UCSD-AML1 (cell line): ENCODE measurements around the gene ABCA1.
"Not testable (repeated sequence)": the region's sequence is repeated elsewhere in the genome, so short reads cannot be mapped to it uniquely, and the experiment has no call there.

Experiments used
- DNase-seq: peaks from one replicate; lab custom pipeline; 2025; ENCODE audit not compliant: unreplicated experiment; lab: John Stamatoyannopoulos, UW

ABCA1 gene

DNA sequence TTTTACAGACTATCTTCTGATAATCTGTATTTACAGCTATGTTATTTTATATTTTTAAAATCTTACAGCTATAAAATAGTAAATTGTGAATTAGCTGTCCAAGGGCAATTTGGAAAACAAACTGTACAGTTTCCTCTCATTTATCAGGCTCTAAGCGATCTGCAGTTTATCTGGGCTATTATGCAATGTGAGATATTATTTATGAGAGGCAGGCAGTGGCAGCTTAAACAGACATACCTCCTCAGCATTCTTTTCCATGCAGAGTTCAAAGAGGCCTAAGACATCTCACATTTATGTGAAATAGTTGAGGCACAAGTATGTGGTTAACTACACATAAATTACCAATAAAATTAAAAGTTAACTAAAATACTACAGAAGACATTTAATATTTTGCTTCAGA, 153.8 kb downstream of the ABCA1 start:
- DNase-seq = no peak

DNA sequence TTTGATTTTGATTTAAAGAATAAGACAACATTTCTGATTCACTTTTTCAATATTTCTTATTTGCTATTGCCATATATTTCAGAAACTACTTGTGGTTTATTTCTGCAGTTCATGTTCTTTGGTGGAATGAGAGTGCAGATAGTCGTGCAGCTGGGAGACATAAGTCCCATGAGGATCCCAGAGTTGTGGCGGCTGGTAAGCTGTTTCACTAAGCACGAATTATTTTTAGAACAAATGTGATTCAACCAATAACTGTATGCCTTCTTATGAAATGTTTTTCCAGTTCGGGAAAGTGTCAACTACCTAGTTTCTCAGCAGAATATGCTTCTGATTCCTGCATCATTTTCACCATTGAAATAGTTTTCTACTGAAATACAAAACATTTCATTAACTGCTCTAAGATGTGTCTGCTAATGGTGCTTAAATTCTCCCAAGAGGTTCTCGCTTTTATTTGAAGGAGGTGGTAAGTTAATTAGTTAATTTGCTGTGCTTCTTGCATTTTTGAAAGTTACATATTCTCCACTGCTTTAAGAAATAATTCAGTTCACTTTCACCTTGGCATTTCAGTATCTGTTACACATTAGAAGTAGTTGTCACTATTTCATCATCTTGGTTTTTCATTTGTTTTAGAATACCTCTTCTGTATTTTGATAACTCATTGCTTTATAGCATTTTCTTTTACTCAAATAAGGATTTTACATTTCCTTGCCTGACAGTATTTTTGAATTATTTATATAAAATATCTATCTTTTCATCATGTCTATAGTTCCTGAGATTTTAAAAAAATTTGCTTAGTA, 155.0 kb downstream of the ABCA1 start:
- no peak for DNase-seq

DNA sequence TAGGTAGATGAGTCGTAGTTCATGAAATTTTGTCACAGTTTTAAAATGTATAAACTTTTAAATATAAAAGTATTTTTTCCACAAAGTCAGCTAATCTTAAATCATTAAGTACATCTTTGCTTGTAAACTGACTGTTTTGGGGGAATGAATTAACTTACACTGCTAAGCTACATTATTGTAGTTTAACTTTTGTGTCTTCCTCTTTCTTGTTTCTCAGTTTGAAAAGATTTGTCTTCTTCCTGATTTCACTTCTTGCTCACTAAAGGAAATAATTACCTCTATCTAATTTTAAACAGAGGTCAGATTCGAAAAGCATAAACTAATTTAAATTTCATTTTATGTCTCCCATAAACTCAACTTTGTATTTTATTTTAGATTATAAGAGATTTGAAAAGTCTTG, 158.3 kb downstream of the ABCA1 start:
- no peak for DNase-seq

DNA sequence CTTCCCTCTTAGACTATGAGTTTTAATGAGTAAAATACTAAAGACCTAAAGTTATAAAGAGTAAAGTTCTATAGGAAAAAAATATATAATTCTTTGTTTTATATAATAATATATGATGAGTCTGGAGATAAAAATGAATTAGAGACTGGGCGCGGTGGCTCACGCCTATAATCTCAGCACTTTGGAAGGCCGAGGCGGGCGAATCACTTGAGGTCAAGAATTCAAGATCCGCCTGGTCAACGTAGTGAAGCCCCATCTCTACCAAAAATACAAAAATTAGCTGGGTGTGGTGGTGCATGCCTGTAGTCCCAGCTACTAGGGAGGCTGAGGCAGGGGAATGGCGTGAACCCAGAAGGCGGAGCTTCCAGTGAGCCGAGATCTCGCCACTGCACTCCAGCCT, 158.9 kb downstream of the ABCA1 start:
- not testable (repeated sequence) for DNase-seq

DNA sequence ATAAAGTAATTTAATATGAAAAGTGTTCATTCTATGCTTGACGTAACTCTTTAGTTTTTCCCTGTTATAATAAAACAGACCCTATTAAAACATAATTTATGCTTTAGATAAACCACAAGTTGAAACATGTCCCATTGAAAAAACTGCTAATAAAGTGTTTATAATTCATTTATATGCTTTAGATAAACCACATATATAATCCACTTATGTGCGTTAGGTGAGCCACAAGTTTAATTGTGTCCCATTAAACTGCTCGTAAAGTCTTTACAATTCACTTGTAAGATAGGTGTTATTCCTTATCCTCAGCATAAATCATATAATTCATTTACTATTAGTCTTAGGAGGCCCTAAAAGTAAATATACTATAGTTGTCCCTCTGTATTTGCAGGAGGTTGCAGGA, 160.4 kb downstream of the ABCA1 start:
- no peak for DNase-seq

DNA sequence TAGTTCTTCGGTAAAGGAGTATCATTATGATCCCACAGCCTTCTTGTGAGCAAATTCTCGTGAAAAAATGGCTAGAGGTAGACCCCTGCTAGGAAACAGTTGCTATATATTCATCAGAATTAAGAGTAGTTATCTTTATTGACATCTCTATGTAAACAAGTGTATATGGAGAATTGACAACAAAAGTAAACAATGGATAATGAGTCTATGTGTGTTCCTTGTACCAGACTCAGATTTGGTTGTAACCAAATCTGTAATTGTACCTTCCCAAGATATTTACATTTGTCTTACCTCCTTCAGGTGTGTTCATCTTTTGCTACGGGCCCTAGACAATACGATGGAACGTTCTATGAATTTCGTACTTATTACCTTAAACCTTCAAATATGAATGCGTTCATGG, 161.9 kb downstream of the ABCA1 start:
- DNase-seq = no peak

DNA sequence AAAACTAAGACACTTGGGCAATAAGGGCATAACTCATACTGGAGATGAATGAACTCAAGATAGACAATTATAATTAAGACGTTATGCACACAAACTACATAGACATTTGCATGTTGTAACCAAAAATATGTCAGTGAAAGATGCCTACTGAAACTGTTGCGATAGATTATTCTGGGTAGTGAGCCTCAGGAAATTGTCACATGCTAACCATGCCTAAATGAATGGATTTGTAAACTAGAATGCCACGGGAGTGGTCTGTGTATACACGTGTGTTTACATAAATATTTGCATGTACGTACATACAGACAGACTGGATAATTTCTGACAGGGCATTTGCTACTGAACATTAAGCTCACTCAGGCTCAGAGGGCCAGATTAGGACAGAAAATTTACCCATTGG, 162.8 kb downstream of the ABCA1 start:
- no peak for DNase-seq

DNA sequence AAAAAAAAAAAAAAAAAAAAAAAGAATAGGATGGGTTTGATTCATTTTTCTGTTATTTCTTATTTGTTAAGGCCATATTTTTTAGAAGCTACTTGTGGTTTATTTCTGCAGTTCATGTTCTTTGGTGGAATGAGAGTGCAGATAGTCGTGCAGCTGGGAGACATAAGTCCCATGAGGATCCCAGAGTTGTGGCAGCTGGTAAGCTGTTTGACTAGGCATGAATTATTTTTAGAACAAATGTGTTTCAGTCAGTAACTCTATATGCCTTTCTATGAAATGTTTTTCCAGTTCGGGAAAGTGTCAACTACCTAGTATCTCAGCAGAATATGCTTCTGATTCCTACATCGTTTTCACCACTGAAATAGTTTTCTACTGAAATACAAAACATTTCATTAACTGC, 169.0 kb downstream of the ABCA1 start:
- DNase-seq = no peak

DNA sequence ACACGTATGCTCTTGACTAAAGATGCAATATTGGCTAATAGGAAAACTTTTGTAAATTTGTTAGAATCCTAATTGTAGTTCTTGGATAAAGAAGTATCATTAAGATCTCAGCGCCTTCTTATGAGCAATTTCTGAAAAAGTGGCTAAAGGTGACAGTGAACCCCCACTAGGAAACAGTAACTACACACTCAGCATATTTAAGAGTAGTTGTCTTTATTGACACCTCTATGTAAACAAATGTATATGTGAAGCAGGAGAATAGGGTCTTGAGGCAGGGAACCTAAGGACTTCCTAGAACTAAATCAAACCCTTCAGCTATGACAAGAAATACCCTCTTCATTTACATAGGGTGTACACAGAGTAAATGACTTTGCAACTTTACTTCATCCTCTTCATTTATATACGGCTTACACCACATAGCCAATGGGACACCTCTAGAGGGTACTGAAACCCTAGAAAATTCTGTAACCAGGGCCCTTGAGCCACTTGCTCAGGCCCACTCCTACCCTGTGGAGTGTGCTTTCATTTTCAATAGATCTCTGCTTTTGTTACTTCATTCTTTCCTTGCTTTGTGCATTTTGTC, 177.7 kb downstream of the ABCA1 start:
- DNase-seq = no peak

DNA sequence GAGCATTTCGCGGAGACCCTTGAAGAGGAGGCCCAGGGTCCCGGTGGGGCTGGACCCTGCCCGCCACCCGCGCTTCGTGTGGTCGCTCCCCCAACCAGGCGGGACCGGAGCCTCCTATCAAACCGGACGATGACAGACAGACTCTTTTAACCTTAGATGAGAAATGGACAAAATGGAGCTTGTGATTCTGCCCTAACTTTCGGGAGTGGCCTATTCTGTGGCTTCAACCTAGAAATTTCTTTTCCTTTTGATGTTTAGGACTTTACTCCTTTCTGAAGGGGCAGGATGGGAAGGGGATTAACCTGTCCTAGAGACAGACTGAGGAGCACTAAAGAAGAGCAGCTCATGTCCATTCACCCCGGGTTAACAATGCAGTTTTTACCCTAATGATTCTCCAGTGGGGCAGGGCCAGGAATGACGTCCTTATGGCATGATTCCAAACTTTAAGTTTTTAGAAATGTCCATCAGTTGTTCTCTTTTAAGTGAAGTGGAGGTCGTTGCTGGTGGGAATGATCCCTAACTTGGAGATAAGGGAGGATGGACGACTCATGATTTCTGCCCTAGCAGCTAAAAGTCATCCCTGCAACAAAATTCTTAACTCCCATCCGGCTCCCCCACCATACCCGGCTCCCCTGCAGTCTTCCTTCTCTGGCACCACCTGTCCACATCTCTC, 179.5 kb downstream of the ABCA1 start:
- DNase-seq = no peak

DNA sequence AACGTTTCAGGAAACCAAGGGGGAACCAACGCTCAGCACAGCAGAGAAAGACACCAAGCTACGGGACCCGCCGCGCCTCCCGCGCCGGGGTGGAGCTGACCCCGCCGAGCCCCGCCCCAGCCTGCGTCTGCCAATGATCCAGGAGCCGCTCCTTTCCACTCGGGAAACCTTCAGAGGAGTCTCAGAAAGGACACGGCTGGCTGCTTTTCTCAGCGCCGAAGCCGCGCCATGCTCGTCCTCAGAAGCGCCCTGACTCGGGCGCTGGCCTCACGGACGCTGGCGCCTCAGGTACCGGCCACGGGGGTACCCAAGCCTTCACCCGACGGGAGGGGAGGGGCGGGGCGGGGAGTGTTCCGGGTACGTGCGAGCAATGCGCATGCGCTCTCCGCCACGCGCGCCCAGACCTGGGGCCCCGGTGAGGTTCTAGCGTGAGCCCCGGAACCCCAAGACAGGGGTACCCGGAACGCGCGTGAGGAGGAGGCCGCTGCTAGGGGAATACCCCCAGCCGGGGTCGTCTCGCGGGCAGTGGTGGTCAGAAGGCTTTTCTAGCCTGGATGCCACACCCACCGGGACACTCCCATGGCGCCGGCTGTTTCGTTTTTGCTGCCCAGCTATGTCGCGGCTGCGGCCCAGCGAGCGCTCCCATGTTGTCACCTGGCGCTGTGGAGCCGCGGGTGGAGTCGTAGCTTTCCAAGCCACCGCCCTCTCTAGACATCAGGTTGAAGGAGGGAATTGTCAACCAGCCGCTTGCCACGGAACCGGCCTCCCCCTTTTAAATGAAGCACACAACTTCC, 180.2 kb downstream of the ABCA1 start, which contains the start of gene NIPSNAP3A:
Gene NIPSNAP3A (plus strand): TSS at position 119 of the 794 bp plus-strand sequence. CDS start 110 bp downstream, at position 229.
- DNase-seq = peak; percentile 92

DNA sequence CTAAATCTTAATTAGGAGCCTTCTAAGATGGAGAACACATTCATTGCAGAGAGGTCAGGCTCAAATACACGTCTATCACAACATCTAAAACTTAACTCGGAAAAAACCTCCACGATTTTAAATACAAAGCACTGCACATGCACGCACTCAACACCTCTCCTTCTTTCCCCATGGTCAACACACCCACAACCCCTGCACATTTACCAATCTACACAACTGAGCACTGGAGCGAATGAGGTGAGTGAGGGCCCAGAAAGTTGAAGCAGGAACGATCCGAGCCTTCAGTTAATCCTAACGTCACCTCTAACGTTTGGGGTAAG, 180.8 kb downstream of the ABCA1 start:
- no peak for DNase-seq

DNA sequence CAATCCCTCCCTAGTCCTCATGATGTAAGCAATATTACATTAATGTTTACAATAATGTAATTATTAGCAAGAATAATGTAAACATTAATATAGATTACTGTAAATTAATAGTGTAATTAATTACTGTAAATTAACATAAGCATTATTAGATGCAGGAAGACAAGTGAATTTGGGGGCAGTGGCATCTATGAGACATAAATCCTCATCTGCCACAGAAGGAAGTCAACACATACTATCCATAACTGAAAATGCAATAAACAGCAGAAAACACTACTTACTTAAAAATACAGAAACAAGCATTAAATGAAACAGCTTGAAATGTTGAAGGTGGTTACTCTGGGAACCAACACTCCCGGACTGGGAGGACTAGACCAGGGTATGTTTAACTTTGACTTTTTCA, 181.2 kb downstream of the ABCA1 start:
- no peak for DNase-seq

DNA sequence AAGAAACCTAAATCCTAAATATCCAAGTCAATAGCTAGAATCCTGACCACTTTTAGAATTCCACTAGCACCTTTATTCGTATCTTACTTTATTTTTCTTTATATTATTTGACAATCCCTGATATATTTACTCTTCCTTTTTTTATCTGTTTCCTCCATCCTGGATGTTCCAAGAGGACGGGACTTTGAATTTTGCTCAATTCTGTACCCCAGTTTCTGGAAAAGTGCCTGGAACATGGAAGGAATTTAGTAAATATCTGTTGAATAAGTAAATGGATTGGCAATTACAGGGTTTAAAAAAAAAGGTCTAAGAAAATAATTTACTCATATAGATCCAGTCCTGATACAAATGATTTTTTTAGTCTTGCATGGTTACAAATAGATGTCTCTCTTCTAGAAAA, 181.7 kb downstream of the ABCA1 start:
- DNase-seq = no peak

DNA sequence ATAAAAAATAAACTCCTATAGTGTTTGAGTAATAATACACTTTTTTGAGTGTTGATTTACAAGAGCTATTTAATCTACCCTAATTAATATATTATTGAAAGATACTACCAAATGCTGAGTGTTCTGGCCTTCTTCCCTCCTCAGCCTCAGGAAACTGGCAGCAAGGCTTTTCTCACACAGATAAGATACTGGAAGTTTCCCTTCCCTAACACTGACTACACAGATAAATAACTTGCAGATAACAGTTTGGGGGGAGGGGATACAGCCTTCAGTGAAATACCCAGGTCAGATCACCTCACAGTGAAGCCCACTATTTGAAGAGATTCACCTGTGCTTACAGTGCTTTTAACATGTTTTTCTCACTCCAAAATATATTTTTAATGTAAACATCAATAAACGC, 182.1 kb downstream of the ABCA1 start:
- no peak for DNase-seq

DNA sequence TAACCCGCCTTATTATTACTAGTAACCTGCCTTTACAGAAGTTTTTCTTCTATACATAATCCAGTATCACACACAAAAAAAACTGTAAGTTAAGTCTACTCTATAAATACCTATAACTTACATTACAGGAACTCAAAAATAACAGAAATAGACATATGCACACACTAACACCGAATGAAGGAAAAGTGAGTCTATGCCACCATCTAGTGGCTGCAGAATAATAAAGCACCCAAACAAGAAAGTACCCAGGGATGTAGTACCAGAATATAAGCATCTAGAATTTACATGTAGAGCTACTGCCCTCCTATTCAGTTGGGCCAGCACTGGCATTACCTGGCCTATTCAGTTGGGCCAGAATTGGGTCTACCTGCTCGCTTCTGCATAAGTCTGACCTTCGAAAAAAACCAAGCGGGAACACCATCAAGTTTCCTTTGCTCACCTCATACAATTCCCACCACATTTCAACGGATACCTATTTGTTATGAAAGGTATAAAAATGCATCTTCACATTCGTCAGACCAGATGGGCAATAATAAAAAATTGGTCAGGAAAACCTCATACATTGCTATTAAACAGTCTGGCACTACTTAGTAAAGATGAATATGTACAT, 184.5 kb downstream of the ABCA1 start:
- DNase-seq = peak; percentile 13

DNA sequence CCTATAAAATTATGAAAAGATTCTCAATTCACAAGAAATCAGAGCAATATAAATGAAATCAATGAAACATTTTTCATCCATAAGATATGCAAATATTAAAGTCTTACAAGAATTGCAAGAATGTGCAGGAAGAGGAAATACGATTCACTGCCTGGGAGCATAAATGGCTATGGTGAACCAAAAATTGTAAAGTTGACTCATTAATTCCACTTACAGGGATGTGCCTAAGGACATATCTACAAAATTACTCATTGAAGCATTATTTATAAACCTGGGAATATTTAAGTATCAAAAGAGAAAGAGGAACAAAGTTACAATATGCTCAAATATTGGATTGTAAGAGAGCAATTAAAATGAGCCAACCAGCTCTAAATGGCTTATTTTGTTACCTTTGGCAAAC, 187.3 kb downstream of the ABCA1 start:
- no peak for DNase-seq

DNA sequence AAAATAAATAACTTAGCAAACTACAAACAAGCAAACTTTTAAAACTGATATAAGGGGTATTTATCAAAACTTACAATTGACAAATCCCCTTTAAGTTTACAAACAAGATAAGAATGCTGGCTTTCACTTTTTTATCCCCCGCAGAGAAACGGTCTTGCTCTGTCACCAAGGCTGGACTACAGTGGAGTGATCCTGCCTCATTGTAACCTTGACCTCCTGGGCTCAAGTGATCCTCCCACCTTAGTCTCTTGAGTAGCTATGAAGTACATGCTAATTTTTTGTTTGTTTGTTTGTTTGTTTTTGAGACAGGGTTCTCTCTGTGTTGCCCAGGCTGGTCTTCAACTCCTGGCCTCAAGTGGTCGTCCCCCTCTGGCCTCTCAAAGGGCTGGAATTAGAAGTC, 189.5 kb downstream of the ABCA1 start:
- DNase-seq = no peak
